NCI-H1092 (cell line): ENCODE measurements around the gene ATE1.
"Not testable (repeated sequence)": the region's sequence is repeated elsewhere in the genome, so short reads cannot be mapped to it uniquely, and the experiment has no call there.

Experiments
- DNase-seq: peaks from one replicate; lab custom pipeline; 2025; lab: John Stamatoyannopoulos, UW

Gene ATE1

GRCh38 chr10:121929585-121930267 lies 1.9 kb upstream of the ATE1 start:
- DNase-seq, result not testable (repeated sequence)

GRCh38 chr10:121928528-121928884 lies 675 bp upstream of the ATE1 start:
- DNase-seq, result peak; percentile 8

- DNase-seq, result peak; percentile 10
Observed at GRCh38 chr10:121927318-121927840, 452 bp downstream of the ATE1 start.

- DNase-seq, result no peak
Observed at GRCh38 chr10:121926671-121927317, 1.0 kb downstream of the ATE1 start.

GRCh38 chr10:121926157-121926556 lies 1.7 kb downstream of the ATE1 start:
- DNase-seq, result no peak

GRCh38 chr10:121921238-121921931 lies 6.4 kb downstream of the ATE1 start:
- DNase-seq, result no peak

- no peak for DNase-seq
Observed at GRCh38 chr10:121919666-121920065, 8.2 kb downstream of the ATE1 start.

- not testable (repeated sequence) for DNase-seq
Observed at GRCh38 chr10:121918800-121919199, 9.0 kb downstream of the ATE1 start.

GRCh38 chr10:121914661-121915060 lies 13.2 kb downstream of the ATE1 start:
- no peak for DNase-seq

GRCh38 chr10:121911421-121911697 lies 16.5 kb downstream of the ATE1 start:
- no peak for DNase-seq

GRCh38 chr10:121910673-121911420 lies 17.0 kb downstream of the ATE1 start:
- DNase-seq, result no peak

- DNase-seq, result no peak
Observed at GRCh38 chr10:121904888-121905287, 22.9 kb downstream of the ATE1 start.

GRCh38 chr10:121900443-121901174 lies 27.2 kb downstream of the ATE1 start:
- peak; percentile 58 for DNase-seq

GRCh38 chr10:121899727-121900126 lies 28.1 kb downstream of the ATE1 start:
- no peak for DNase-seq

- DNase-seq, result no peak
Observed at GRCh38 chr10:121891103-121891502, 36.7 kb downstream of the ATE1 start.

- no peak for DNase-seq
Observed at GRCh38 chr10:121889212-121889611, 38.6 kb downstream of the ATE1 start.

GRCh38 chr10:121886997-121887622 lies 40.7 kb downstream of the ATE1 start:
- DNase-seq, result no peak

- no peak for DNase-seq
Observed at GRCh38 chr10:121886181-121886580, 41.6 kb downstream of the ATE1 start.

- DNase-seq, result no peak
Observed at GRCh38 chr10:121880895-121881294, 46.9 kb downstream of the ATE1 start.

- no peak for DNase-seq
Observed at GRCh38 chr10:121879476-121879875, 48.4 kb downstream of the ATE1 start.

- no peak for DNase-seq
Observed at GRCh38 chr10:121873236-121873635, 54.6 kb downstream of the ATE1 start.
